ENCODE measurements around the gene PLEKHA5.
A peak's percentile ranks its signal among the peaks of the same experiment; 100 is the strongest.
"Not testable (repeated sequence)": the region's sequence is repeated elsewhere in the genome, so short reads cannot be mapped to it uniquely, and the experiment has no call there.

PLEKHA5 gene

GRCh38 chr12:19410629-19411185, 281.2 kb downstream of the PLEKHA5 start:
- H3K9ac ChIP-seq (ENCODE audit: low read length): no peak overlapping the region
- no peak overlapping the region for H3K4ac ChIP-seq (ENCODE audit: low read depth in 1 of 2, low read length in 2 of 2)
- H3K9me3 ChIP-seq (ENCODE audit: control insufficient read depth, low read length): no peaks in the 10 kb centered on the region
- no peaks in the 10 kb centered on the region for H3K36me3 ChIP-seq (ENCODE audit: control insufficient read depth in 1 of 2, insufficient read depth in 2 of 2, low read depth in 1 of 2, low read length in 2 of 2)
- H3K4me1 ChIP-seq (ENCODE audit: control insufficient read depth, insufficient read depth, low read depth, low read length): no peaks in the 10 kb centered on the region
- H3K14ac ChIP-seq (ENCODE audit: low read length in 2 of 2): no peak overlapping the region
- H3K4me2 ChIP-seq (ENCODE audit: low read length, poor library complexity, severe bottlenecking): no peak overlapping the region
- H3K27ac ChIP-seq (ENCODE audit: low read length, poor library complexity, severe bottlenecking): no peak overlapping the region
- H3K27me3 ChIP-seq (ENCODE audit: control insufficient read depth in 1 of 2, insufficient read depth in 1 of 2, low read length in 2 of 2): no peaks in the 10 kb centered on the region
- no peak overlapping the region for H2BK120ac ChIP-seq (ENCODE audit: low read depth, low read length)
- H2BK5ac ChIP-seq (ENCODE audit: low read depth, low read length, poor library complexity, severe bottlenecking): no peak overlapping the region
- no peak overlapping the region for H3K4me3 ChIP-seq (ENCODE audit: insufficient read depth in 1 of 2, low read depth in 1 of 2, low read length in 2 of 2)
- H2BK12ac ChIP-seq (ENCODE audit: low read length in 2 of 2): no peak overlapping the region
- no peak overlapping the region for H4K8ac ChIP-seq (ENCODE audit: low read length)
- H3K18ac ChIP-seq (ENCODE audit: low read depth in 1 of 2, low read length in 2 of 2): no peak overlapping the region
- H4K91ac ChIP-seq (ENCODE audit: low read length): no peak overlapping the region
- 34% methylated on average over 3 of the region's 7 CpGs for WGBS
- H2AK5ac ChIP-seq (ENCODE audit: low read length, severe bottlenecking): no peak overlapping the region
- H2BK15ac ChIP-seq (ENCODE audit: low read depth, poor library complexity, severe bottlenecking): no peak overlapping the region
- H3K23ac ChIP-seq (ENCODE audit: low read length in 2 of 2): no peak overlapping the region
- no peak for DNase-seq
- no peak overlapping the region for H2AFZ ChIP-seq (ENCODE audit: low read depth, low read length)
- no peaks in the 10 kb centered on the region for H3K79me1 ChIP-seq (replicated peaks; ENCODE audit: low read length, poor library complexity, severe bottlenecking)

GRCh38 chr12:19411234-19412204, 282.0 kb downstream of the PLEKHA5 start:
- Histone ChIP-seq H3K79me1 (replicated peaks; ENCODE audit: low read length, poor library complexity, severe bottlenecking) (no peaks in the 10 kb centered on the region), H3K4me2 (ENCODE audit: low read length, poor library complexity, severe bottlenecking) (no peak overlapping the region), H2AK5ac (ENCODE audit: low read length, severe bottlenecking) (no peak overlapping the region), H2AFZ (ENCODE audit: low read depth, low read length) (no peak overlapping the region), H3K4me1 (ENCODE audit: control insufficient read depth, insufficient read depth, low read depth, low read length) (no peaks in the 10 kb centered on the region), H3K4me3 (ENCODE audit: insufficient read depth in 1 of 2, low read depth in 1 of 2, low read length in 2 of 2) (no peak overlapping the region), H3K27ac (ENCODE audit: low read length, poor library complexity, severe bottlenecking) (no peak overlapping the region), H3K18ac (ENCODE audit: low read depth in 1 of 2, low read length in 2 of 2) (no peak overlapping the region), H3K9ac (ENCODE audit: low read length) (no peak overlapping the region), H3K27me3 (ENCODE audit: control insufficient read depth in 1 of 2, insufficient read depth in 1 of 2, low read length in 2 of 2) (no peaks in the 10 kb centered on the region), H3K14ac (ENCODE audit: low read length in 2 of 2) (no peak overlapping the region), H2BK5ac (ENCODE audit: low read depth, low read length, poor library complexity, severe bottlenecking) (no peak overlapping the region), H2BK120ac (ENCODE audit: low read depth, low read length) (no peak overlapping the region), H3K23ac (ENCODE audit: low read length in 2 of 2) (no peak overlapping the region), H4K91ac (ENCODE audit: low read length) (no peak overlapping the region), H2BK12ac (ENCODE audit: low read length in 2 of 2) (no peak overlapping the region), H2BK15ac (ENCODE audit: low read depth, poor library complexity, severe bottlenecking) (peak overlapping the region; percentile 94), H3K9me3 (ENCODE audit: control insufficient read depth, low read length) (no peaks in the 10 kb centered on the region), H4K8ac (ENCODE audit: low read length) (no peak overlapping the region), H3K4ac (ENCODE audit: low read depth in 1 of 2, low read length in 2 of 2) (no peak overlapping the region), H3K36me3 (ENCODE audit: control insufficient read depth in 1 of 2, insufficient read depth in 2 of 2, low read depth in 1 of 2, low read length in 2 of 2) (no peaks in the 10 kb centered on the region)
- DNase-seq: no peak
- WGBS: 93% methylated on average over 10 of the region's 10 CpGs

GRCh38 chr12:19412844-19413243, 283.3 kb downstream of the PLEKHA5 start:
- H3K4me3 ChIP-seq (ENCODE audit: insufficient read depth in 1 of 2, low read depth in 1 of 2, low read length in 2 of 2): no peak overlapping the region
- H4K8ac ChIP-seq (ENCODE audit: low read length): no peak overlapping the region
- H4K91ac ChIP-seq (ENCODE audit: low read length): no peak overlapping the region
- DNase-seq: no peak
- H2AK5ac ChIP-seq (ENCODE audit: low read length, severe bottlenecking): no peak overlapping the region
- H3K4ac ChIP-seq (ENCODE audit: low read depth in 1 of 2, low read length in 2 of 2): no peak overlapping the region
- H3K18ac ChIP-seq (ENCODE audit: low read depth in 1 of 2, low read length in 2 of 2): no peak overlapping the region
- H3K27ac ChIP-seq (ENCODE audit: low read length, poor library complexity, severe bottlenecking): no peak overlapping the region
- no peak overlapping the region for H2AFZ ChIP-seq (ENCODE audit: low read depth, low read length)
- no peaks in the 10 kb centered on the region for H3K36me3 ChIP-seq (ENCODE audit: control insufficient read depth in 1 of 2, insufficient read depth in 2 of 2, low read depth in 1 of 2, low read length in 2 of 2)
- H3K27me3 ChIP-seq (ENCODE audit: control insufficient read depth in 1 of 2, insufficient read depth in 1 of 2, low read length in 2 of 2): no peaks in the 10 kb centered on the region
- 97% methylated on average over 22 of the region's 23 CpGs for WGBS
- no peak overlapping the region for H3K4me2 ChIP-seq (ENCODE audit: low read length, poor library complexity, severe bottlenecking)
- H3K14ac ChIP-seq (ENCODE audit: low read length in 2 of 2): no peak overlapping the region
- H3K4me1 ChIP-seq (ENCODE audit: control insufficient read depth, insufficient read depth, low read depth, low read length): no peaks in the 10 kb centered on the region
- no peak overlapping the region for H2BK12ac ChIP-seq (ENCODE audit: low read length in 2 of 2)
- H2BK15ac ChIP-seq (ENCODE audit: low read depth, poor library complexity, severe bottlenecking): no peak overlapping the region
- H2BK5ac ChIP-seq (ENCODE audit: low read depth, low read length, poor library complexity, severe bottlenecking): no peak overlapping the region
- peak overlapping the region; percentile 51 for H3K9ac ChIP-seq (ENCODE audit: low read length)
- no peak overlapping the region for H3K23ac ChIP-seq (ENCODE audit: low read length in 2 of 2)
- H2BK120ac ChIP-seq (ENCODE audit: low read depth, low read length): no peak overlapping the region
- no peaks in the 10 kb centered on the region for H3K79me1 ChIP-seq (replicated peaks; ENCODE audit: low read length, poor library complexity, severe bottlenecking)
- H3K9me3 ChIP-seq (ENCODE audit: control insufficient read depth, low read length): no peaks in the 10 kb centered on the region

- H4K91ac ChIP-seq (ENCODE audit: low read length); H3K18ac ChIP-seq (ENCODE audit: low read depth in 1 of 2, low read length in 2 of 2); H3K4me2 ChIP-seq (ENCODE audit: low read length, poor library complexity, severe bottlenecking); H3K27ac ChIP-seq (ENCODE audit: low read length, poor library complexity, severe bottlenecking); H4K8ac ChIP-seq (ENCODE audit: low read length); H3K36me3 ChIP-seq (ENCODE audit: control insufficient read depth in 1 of 2, insufficient read depth in 2 of 2, low read depth in 1 of 2, low read length in 2 of 2); H3K4me1 ChIP-seq (ENCODE audit: control insufficient read depth, insufficient read depth, low read depth, low read length); H3K4ac ChIP-seq (ENCODE audit: low read depth in 1 of 2, low read length in 2 of 2); H3K4me3 ChIP-seq (ENCODE audit: insufficient read depth in 1 of 2, low read depth in 1 of 2, low read length in 2 of 2); H3K14ac ChIP-seq (ENCODE audit: low read length in 2 of 2); DNase-seq; H3K9ac ChIP-seq (ENCODE audit: low read length); H2BK12ac ChIP-seq (ENCODE audit: low read length in 2 of 2); H2AK5ac ChIP-seq (ENCODE audit: low read length, severe bottlenecking); H3K27me3 ChIP-seq (ENCODE audit: control insufficient read depth in 1 of 2, insufficient read depth in 1 of 2, low read length in 2 of 2); H2BK5ac ChIP-seq (ENCODE audit: low read depth, low read length, poor library complexity, severe bottlenecking); H2BK120ac ChIP-seq (ENCODE audit: low read depth, low read length); H3K9me3 ChIP-seq (ENCODE audit: control insufficient read depth, low read length); H2BK15ac ChIP-seq (ENCODE audit: low read depth, poor library complexity, severe bottlenecking); H3K23ac ChIP-seq (ENCODE audit: low read length in 2 of 2); H2AFZ ChIP-seq (ENCODE audit: low read depth, low read length); H3K79me1 ChIP-seq (replicated peaks; ENCODE audit: low read length, poor library complexity, severe bottlenecking): not testable (repeated sequence)
- 98% methylated on average over 5 of the region's 5 CpGs for WGBS
Observed at GRCh38 chr12:19413582-19413981, 284.0 kb downstream of the PLEKHA5 start.

Data from mesenchymal stem cell (in vitro differentiated cells and primary cell).